BLaER1 (cell line): ENCODE data around the gene SEL1L2.

ENCODE experiments used
- H3K27ac ChIP-seq: shearing (Covaris generic); formaldehyde crosslinking; 2 replicates; pipeline ENCODE4 v1.8.1; 2022
- H3K27me3 ChIP-seq: shearing (Covaris generic); formaldehyde crosslinking; 2 replicates; pipeline ENCODE4 v1.8.1; 2022
- H3K36me3 ChIP-seq: shearing (Covaris generic); formaldehyde crosslinking; 2 replicates; pipeline ENCODE4 v1.8.1; 2022
- H3K4me1 ChIP-seq: shearing (Covaris generic); formaldehyde crosslinking; 2 replicates; pipeline ENCODE4 v1.8.1; 2022
- H3K4me2 ChIP-seq: shearing (Covaris generic); formaldehyde crosslinking; 2 replicates; pipeline ENCODE4 v1.8.1; 2022
- H3K4me3 ChIP-seq: shearing (Covaris generic); formaldehyde crosslinking; 2 replicates; pipeline ENCODE4 v1.8.1; 2022
- H3K9ac ChIP-seq: shearing (Covaris generic); formaldehyde crosslinking; 2 replicates; pipeline ENCODE4 v1.8.1; 2022
- H3K9me3 ChIP-seq: shearing (Covaris generic); formaldehyde crosslinking; 2 replicates; pipeline ENCODE4 v1.8.1; 2022
- H4K20me1 ChIP-seq: shearing (Covaris generic); formaldehyde crosslinking; 2 replicates; pipeline ENCODE4 v1.8.1; 2022
- Cebpa-rat ChIP-seq: shearing (Covaris generic); IDR thresholded peaks from 2 replicates; pipeline ENCODE4 v1.8.1; 2022

SEL1L2 gene

GRCh38 chr20:13857961-13858360 lies 132.5 kb downstream of the SEL1L2 start:
- no peak overlapping the region for H3K4me3 ChIP-seq
- no peak overlapping the region for H3K27ac ChIP-seq
- no peaks in the 10 kb centered on the region for H3K4me1 ChIP-seq
- H3K9ac ChIP-seq = no peak overlapping the region
- H3K36me3 ChIP-seq = no peaks in the 10 kb centered on the region
- no peaks in the 10 kb centered on the region for H3K9me3 ChIP-seq
- H4K20me1 ChIP-seq = no peaks in the 10 kb centered on the region
- H3K4me2 ChIP-seq = no peak overlapping the region
- no peaks in the 10 kb centered on the region for H3K27me3 ChIP-seq
- TF ChIP-seq Cebpa-rat = no peak

- H3K27ac ChIP-seq = no peak overlapping the region
- no peak overlapping the region for H3K9ac ChIP-seq
- no peaks in the 10 kb centered on the region for H3K4me1 ChIP-seq
- H3K4me3 ChIP-seq = no peak overlapping the region
- H3K36me3 ChIP-seq = no peaks in the 10 kb centered on the region
- no peaks in the 10 kb centered on the region for H3K9me3 ChIP-seq
- TF ChIP-seq Cebpa-rat = no peak
- no peak overlapping the region for H3K4me2 ChIP-seq
- no peaks in the 10 kb centered on the region for H3K27me3 ChIP-seq
- H4K20me1 ChIP-seq = no peaks in the 10 kb centered on the region
Observed at GRCh38 chr20:13857304-13857703, 133.1 kb downstream of the SEL1L2 start.

GRCh38 chr20:13856354-13856753 lies 134.1 kb downstream of the SEL1L2 start:
- Histone ChIP-seq H3K4me2 (no peak overlapping the region), H3K9me3 (no peaks in the 10 kb centered on the region), H3K9ac (no peak overlapping the region), H3K27ac (no peak overlapping the region), H3K27me3 (no peaks in the 10 kb centered on the region), H4K20me1 (no peaks in the 10 kb centered on the region), H3K4me3 (no peak overlapping the region), H3K36me3 (no peaks in the 10 kb centered on the region), H3K4me1 (no peaks in the 10 kb centered on the region)
- no peak for TF ChIP-seq Cebpa-rat

- Histone ChIP-seq H3K4me3 (no peak overlapping the region), H4K20me1 (no peaks in the 10 kb centered on the region), H3K4me2 (no peak overlapping the region), H3K9ac (no peak overlapping the region), H3K27ac (no peak overlapping the region), H3K27me3 (no peaks in the 10 kb centered on the region), H3K9me3 (no peaks in the 10 kb centered on the region), H3K36me3 (no peaks in the 10 kb centered on the region), H3K4me1 (no peaks in the 10 kb centered on the region)
- TF ChIP-seq Cebpa-rat = no peak
Observed at GRCh38 chr20:13855613-13856012, 134.8 kb downstream of the SEL1L2 start.

DNA sequence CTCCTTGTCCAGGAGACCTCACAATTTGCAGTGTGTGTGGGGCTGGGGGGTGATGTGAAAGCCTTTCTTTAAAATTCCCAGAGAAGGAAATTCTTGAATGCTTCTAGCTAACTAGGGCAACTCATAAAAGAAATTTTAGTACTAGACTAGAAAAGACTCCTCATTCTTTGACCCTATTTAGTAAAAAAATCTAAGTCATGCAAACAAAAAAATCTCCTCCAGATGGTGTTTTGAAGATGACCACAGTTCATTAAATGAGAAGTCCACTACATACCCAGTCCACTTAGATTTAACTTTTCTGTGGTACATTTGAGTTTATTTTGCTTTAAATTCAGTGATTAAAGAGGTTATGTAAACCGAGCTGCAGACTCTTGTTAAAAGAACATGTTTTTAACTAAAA lies 138.1 kb downstream of the SEL1L2 start:
- Histone ChIP-seq H3K36me3 (no peaks in the 10 kb centered on the region), H3K9ac (no peak overlapping the region), H3K4me3 (no peak overlapping the region), H3K4me2 (no peak overlapping the region), H3K9me3 (no peaks in the 10 kb centered on the region), H3K27ac (no peak overlapping the region), H3K27me3 (no peaks in the 10 kb centered on the region), H3K4me1 (no peaks in the 10 kb centered on the region), H4K20me1 (no peaks in the 10 kb centered on the region)
- TF ChIP-seq Cebpa-rat = no peak

DNA sequence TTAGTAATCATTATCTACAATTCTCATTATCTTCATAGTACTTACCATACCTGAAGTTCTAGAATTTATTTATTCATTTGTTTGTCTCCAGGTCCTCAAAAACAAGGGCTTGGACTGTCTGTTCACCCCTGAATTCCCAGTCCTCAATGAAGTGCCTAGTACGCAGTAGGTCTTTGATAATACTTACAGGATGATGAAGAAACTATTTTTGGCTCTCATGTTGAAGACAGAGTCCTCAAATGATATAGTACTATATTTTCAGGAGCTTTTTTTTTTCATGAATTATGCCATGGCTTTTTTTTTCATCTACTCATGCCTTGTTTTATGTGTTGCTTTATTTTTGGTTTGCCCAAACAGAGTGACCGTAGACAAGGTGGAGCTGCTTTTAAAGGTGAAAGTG lies 139.1 kb downstream of the SEL1L2 start:
- H3K9ac ChIP-seq = no peak overlapping the region
- H3K4me1 ChIP-seq = no peaks in the 10 kb centered on the region
- no peak overlapping the region for H3K27ac ChIP-seq
- H3K4me3 ChIP-seq = no peak overlapping the region
- TF ChIP-seq Cebpa-rat = no peak
- H3K4me2 ChIP-seq = no peak overlapping the region
- H3K9me3 ChIP-seq = no peaks in the 10 kb centered on the region
- no peaks in the 10 kb centered on the region for H3K27me3 ChIP-seq
- no peaks in the 10 kb centered on the region for H4K20me1 ChIP-seq
- no peaks in the 10 kb centered on the region for H3K36me3 ChIP-seq

DNA sequence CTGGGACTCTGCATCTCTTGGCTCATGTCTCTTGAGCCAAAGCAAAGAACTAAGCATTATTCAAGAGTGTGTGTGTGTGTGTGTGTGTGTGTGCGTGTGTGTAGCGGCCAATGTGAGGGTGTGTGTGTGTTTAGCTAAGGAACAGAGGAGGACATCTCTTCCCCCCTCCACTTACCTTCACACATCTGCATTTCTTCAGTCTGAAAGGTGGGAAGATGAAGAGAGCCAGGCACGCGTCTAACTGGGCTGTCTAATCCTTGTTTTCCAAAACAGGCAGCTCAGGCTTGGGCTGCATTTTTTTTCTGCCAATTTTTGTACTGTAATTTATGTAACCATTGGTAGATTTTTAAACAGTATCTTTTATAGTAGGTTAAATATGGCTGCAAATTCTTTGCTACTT lies 146.1 kb downstream of the SEL1L2 start:
- Histone ChIP-seq H4K20me1 (no peaks in the 10 kb centered on the region), H3K4me2 (no peak overlapping the region), H3K4me1 (no peaks in the 10 kb centered on the region), H3K27ac (no peak overlapping the region), H3K9me3 (no peaks in the 10 kb centered on the region), H3K36me3 (no peaks in the 10 kb centered on the region), H3K4me3 (no peak overlapping the region), H3K9ac (no peak overlapping the region), H3K27me3 (no peaks in the 10 kb centered on the region)
- no peak for TF ChIP-seq Cebpa-rat

GRCh38 chr20:13841206-13841605 lies 149.2 kb downstream of the SEL1L2 start:
- H3K9ac ChIP-seq = no peak overlapping the region
- no peaks in the 10 kb centered on the region for H3K36me3 ChIP-seq
- no peak for TF ChIP-seq Cebpa-rat
- no peaks in the 10 kb centered on the region for H4K20me1 ChIP-seq
- no peaks in the 10 kb centered on the region for H3K4me1 ChIP-seq
- H3K4me2 ChIP-seq = no peak overlapping the region
- no peaks in the 10 kb centered on the region for H3K9me3 ChIP-seq
- H3K27me3 ChIP-seq = no peaks in the 10 kb centered on the region
- no peak overlapping the region for H3K4me3 ChIP-seq
- no peak overlapping the region for H3K27ac ChIP-seq

DNA sequence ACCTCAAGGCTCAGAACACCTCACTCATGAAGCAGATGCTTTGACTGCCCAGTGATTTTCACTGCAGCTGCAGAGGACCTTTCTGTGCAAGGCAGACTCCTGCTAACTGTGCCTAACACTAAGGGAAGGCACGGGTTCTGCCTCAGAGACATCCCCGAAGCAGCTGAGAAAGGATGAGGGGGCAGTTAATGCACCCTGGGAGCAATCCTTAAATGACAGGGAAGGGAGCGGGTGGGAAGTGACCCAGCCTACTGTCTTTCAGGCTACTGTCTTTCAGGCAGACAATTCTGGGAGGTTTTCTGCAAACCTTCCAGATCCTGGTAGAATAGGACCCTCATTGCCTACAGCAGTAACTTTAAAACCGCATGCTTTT lies 150.3 kb downstream of the SEL1L2 start:
- Histone ChIP-seq H3K4me3 (no peak overlapping the region), H3K27ac (no peak overlapping the region), H3K9ac (no peak overlapping the region), H3K9me3 (no peaks in the 10 kb centered on the region), H3K27me3 (no peaks in the 10 kb centered on the region), H3K36me3 (no peaks in the 10 kb centered on the region), H3K4me2 (no peak overlapping the region), H3K4me1 (no peaks in the 10 kb centered on the region), H4K20me1 (no peaks in the 10 kb centered on the region)
- TF ChIP-seq Cebpa-rat = no peak

DNA sequence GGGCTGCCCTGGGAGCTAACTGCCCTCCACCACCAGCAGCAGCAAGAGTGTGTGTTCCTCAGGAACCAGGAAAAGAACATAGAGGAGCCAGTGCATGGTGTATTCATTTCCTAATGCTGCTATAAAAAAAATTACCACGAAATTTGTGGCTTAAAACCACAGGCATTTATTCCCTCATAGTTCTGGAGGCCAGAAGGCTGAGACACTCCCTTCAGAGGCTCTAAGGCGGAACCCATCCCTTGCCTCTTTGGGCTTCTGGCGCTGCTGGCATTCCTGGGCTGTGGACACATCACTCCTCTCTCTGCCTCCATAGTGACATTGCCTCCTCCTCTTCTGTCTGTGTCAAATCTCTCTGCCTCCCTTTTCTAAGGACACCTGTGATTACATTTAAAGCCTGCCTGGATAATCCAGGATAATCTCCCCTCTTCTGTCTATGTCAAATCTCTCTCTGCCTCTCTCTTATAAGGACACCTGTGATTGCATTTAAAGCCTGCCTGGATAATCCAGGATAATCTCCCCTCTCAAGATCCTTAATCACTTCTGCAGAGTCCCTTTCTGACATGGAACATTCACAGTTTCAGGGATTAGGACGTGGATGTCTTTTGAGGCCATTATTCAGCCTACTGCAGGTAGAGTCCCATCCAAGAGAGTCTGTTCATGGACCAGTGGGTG lies 150.9 kb downstream of the SEL1L2 start:
- TF ChIP-seq Cebpa-rat = no peak
- Histone ChIP-seq H3K9me3 (no peaks in the 10 kb centered on the region), H3K4me3 (no peak overlapping the region), H3K9ac (no peak overlapping the region), H3K4me1 (no peaks in the 10 kb centered on the region), H4K20me1 (no peaks in the 10 kb centered on the region), H3K36me3 (no peaks in the 10 kb centered on the region), H3K27ac (no peak overlapping the region), H3K4me2 (no peak overlapping the region), H3K27me3 (no peaks in the 10 kb centered on the region)

DNA sequence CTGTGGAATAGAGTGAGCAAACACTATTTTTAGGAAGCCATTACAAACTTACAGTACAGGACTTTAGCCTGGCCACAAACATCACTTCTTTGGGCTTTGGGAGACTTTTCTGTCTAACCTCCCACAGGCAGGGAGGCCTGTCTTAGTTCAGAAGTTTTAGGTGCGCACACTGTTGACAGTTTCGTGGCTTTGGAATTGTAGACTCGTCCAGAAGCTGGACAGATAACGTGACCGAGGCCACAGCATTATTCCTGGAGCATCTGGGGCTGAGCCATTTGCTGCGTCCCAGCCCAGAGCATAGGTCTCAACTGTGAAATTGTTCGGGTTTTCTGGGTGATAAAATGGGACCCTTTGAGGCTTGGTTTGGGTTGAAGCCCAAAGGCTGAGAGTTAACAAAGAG lies 151.8 kb downstream of the SEL1L2 start:
- H3K4me1 ChIP-seq = no peaks in the 10 kb centered on the region
- H3K9ac ChIP-seq = no peak overlapping the region
- TF ChIP-seq Cebpa-rat = no peak
- no peaks in the 10 kb centered on the region for H3K9me3 ChIP-seq
- no peaks in the 10 kb centered on the region for H3K36me3 ChIP-seq
- H3K4me3 ChIP-seq = no peak overlapping the region
- no peak overlapping the region for H3K4me2 ChIP-seq
- no peak overlapping the region for H3K27ac ChIP-seq
- H3K27me3 ChIP-seq = no peaks in the 10 kb centered on the region
- no peaks in the 10 kb centered on the region for H4K20me1 ChIP-seq
